Stimulated activated CD8-positive, alpha-beta memory T cell treated with anti-CD3 and anti-CD28 coated beads, Interleukin-7, amount 100 ng/mL, for 24 hours (primary cell): ENCODE measurements around the gene MAP3K19.
A peak's percentile ranks its signal among the peaks of the same experiment; 100 is the strongest.

Source experiments
- DNase-seq: peaks from one replicate; pipeline ENCODE4 v3.0.0-alpha.2; 2020; ENCODE audit warnings: low read depth

MAP3K19 gene

DNA sequence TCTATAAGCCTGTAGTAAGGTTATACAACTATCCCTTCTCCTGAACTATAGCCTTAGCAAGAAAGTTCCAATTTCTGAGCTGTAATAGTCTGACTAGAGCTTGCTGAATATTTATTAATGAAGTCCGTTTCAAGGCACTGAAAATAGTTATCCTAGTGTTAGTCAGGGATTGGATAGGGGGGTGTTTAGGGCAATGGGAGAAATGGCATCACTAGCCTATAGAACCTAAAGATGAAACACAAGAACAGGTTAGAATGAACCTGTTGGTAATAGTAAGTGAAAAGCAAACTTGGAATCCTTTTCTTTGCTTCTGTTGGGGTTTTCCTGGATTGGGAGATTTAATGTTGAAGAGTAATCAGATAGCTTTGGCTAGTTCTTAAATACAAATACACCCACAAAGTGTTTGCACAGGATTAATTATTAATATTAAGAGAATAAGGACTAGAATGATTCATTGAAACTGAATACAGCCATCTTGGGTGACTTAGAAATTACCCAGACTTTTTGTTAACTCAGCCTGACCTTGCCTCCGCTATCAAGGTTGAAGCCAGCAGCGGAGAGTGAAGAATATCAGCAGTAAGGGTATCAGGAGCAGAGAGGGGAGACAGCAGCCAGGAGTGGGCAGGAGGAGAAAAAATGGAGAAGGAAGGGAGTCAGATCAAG lies 114.3 kb downstream of the MAP3K19 start:
- no peak for DNase-seq

DNA sequence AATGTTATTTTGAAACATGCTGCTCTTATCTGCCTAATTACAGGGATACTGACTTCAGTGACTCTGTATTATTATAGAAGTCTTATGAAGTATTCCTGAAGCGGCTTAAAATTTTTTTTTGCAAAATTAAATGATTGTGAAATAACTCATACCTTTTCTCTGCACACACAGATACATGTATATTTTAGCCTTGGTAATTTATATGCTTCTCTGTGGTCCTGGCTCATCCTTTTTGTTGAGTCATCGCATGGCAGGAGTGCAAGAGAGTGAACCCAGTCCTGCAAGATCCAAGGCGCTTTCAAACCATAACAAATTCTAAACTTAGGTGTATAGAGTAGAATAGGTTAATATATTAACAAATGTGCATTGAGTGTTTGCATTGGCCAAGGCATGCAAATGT lies 120.1 kb downstream of the MAP3K19 start:
- DNase-seq = no peak

DNA sequence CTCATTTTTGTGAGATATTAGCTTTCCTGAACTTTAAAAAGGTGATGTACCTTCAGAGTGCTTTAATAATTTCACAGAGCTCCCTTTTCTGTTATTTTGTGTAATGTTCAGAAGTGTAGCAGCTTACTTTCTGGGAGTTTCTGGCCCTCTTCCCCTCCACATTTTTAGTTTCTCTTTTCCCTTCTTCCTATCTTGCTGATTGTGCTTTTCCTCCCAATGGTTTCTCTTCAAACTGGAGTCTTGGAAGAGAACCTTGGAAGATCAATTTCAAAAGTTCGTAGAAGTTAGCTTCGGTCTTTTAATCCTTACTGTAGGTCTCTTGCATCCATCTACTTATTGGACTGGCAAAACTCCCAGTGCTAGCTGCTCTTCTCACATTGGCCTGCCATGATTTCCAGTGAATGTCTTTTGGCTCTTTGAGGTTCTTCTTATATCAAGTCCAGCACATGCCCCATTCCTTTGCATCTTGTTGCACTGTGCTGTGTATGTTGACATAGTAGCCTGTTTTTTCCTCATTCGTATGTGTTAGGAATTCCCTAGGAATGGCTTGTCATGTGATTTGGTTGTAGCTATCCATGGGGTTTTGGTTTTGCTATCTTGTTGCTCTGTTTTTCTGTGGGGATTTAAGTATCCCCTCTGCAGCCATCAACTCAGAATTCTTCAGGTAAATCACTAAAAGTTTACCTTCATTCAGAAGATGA lies 120.9 kb downstream of the MAP3K19 start:
- DNase-seq = no peak

- no peak for DNase-seq
Observed at GRCh38 chr2:134924912-134925311, 122.3 kb downstream of the MAP3K19 start.

- DNase-seq = peak; percentile 26
Observed at GRCh38 chr2:134919341-134920210, 127.7 kb downstream of the MAP3K19 start.

GRCh38 chr2:134918526-134919340 lies 128.5 kb downstream of the MAP3K19 start, which contains the start of gene CCNT2:
Gene CCNT2 (plus strand): TSS chr2:134918822. CDS start chr2:134918855, 33 bp downstream.
- peak; percentile 97 for DNase-seq

GRCh38 chr2:134917888-134918525 lies 129.2 kb downstream of the MAP3K19 start:
- DNase-seq = no peak

DNA sequence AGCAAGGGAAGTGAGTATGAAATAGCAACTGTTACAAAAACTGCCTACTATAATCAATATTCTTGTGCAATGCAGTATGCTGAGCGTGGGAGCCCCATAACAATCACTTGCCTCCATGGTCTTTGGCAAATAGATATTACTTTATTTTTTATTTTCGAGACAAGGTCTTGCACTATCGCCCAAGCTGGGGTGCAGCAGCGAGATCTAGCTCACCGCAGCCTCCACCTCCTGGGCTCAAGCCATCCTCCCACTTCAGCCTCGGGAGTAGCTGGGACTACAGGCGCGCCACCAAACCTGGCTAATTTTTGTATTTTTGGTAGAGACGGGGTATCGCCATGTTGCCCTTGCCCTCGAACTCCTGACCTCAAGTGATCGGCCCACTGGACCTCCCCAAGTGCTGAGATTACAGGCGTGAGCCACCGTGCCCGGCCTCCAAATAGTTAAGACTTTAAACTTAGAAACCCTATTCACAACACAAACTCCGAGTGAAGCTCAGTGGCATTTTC lies 129.8 kb downstream of the MAP3K19 start:
- DNase-seq = no peak
